Activated CD8-positive, alpha-beta memory T cell treated with anti-CD3 and anti-CD28 coated beads for 48 hours (primary cell): ENCODE results near the gene FCMR.

Experiments
- DNase-seq, 3 experiments: peaks; one replicate each; pipeline ENCODE4 v3.0.0-alpha.2; 2020; ENCODE audit warnings: low read depth in 2 of 3, low spot score in 2 of 3

FCMR gene

GRCh38 chr1:206951318-206952100, 29.8 kb upstream of the FCMR start:
- DNase-seq = no peak

- no peak for DNase-seq
These were observed 27.9 kb upstream of the FCMR start for GRCh38 chr1:206949641-206950040.

- no peak for DNase-seq
These were observed 27.5 kb upstream of the FCMR start for GRCh38 chr1:206949208-206949607.

- DNase-seq = no peak
These were observed 25.5 kb upstream of the FCMR start for GRCh38 chr1:206947255-206947654.

- no peak for DNase-seq
These were observed 24.5 kb upstream of the FCMR start, which contains the start of gene PIGR for GRCh38 chr1:206946261-206946660. TSS of gene PIGR (minus strand) at chr1:206946466. CDS start at chr1:206940531, 5,935 bp downstream.

- DNase-seq = no peak
These were observed 24.0 kb upstream of the FCMR start for GRCh38 chr1:206945779-206946178.

- DNase-seq = no peak
These were observed 23.0 kb upstream of the FCMR start for GRCh38 chr1:206944703-206945102.

GRCh38 chr1:206941766-206942418, 20.2 kb upstream of the FCMR start:
- DNase-seq = no peak

- no peak for DNase-seq
These were observed 18.8 kb upstream of the FCMR start for GRCh38 chr1:206940588-206940936.

GRCh38 chr1:206939841-206940587, 18.3 kb upstream of the FCMR start:
- no peak for DNase-seq

GRCh38 chr1:206939131-206939530, 17.4 kb upstream of the FCMR start:
- no peak for DNase-seq

- DNase-seq = no peak
These were observed 15.7 kb upstream of the FCMR start for GRCh38 chr1:206937425-206937824.

GRCh38 chr1:206935491-206936067, 13.8 kb upstream of the FCMR start:
- DNase-seq = no peak

- DNase-seq = no peak
These were observed 11.7 kb upstream of the FCMR start for GRCh38 chr1:206933333-206933945.

- no peak for DNase-seq
These were observed 10.4 kb upstream of the FCMR start for GRCh38 chr1:206932177-206932576.

- no peak for DNase-seq
These were observed 10.0 kb upstream of the FCMR start for GRCh38 chr1:206931709-206932108.

- DNase-seq = no peak
These were observed 8.6 kb upstream of the FCMR start for GRCh38 chr1:206930210-206930798.

GRCh38 chr1:206929524-206929923, 7.8 kb upstream of the FCMR start:
- DNase-seq = no peak

GRCh38 chr1:206926286-206926685, 4.5 kb upstream of the FCMR start:
- no peak for DNase-seq

- no peak for DNase-seq
These were observed 3.5 kb upstream of the FCMR start for GRCh38 chr1:206925106-206925736.
